ENCODE results near the gene ITGBL1. TPM values are rescaled to one million over a fixed set of nuclear protein-coding genes. Genes with fewer than 3 reads are reported as not detected.

Gene ITGBL1
- total RNA-seq, 4 donors from 2014 or later = 5.0 to 21.5 (median 8.8) TPM

- no peak for DNase-seq (ENCODE audit: low spot score in 2 of 2)
- intact Hi-C loops (cut with DNase I; ENCODE audit: low total_unique reads) = no loop called here
- WGBS, 2 donors = 28 to 31% methylated on average over 1 of the region's 1 CpG
- H3K4me3 ChIP-seq (ENCODE audit: low read depth, poor library complexity, severe bottlenecking) = no peak overlapping the region
- TF ChIP-seq POLR2A (IDR thresholded peaks at IDR 0.05) = no peak
- TF ChIP-seq CTCF (IDR thresholded peaks at IDR 0.05) = no peak
Observed at GRCh38 chr13:101727118-101727517, 274.6 kb downstream of the ITGBL1 start.

GRCh38 chr13:101728021-101728420 is 275.5 kb downstream of the ITGBL1 start:
- TF ChIP-seq POLR2A (IDR thresholded peaks at IDR 0.05) (no peak), CTCF (IDR thresholded peaks at IDR 0.05) (no peak)
- no peak for DNase-seq (ENCODE audit: low spot score in 2 of 2)
- intact Hi-C loops (cut with DNase I; ENCODE audit: low total_unique reads) = no loop called here
- no peak overlapping the region for H3K4me3 ChIP-seq (ENCODE audit: low read depth, poor library complexity, severe bottlenecking)

GRCh38 chr13:101728615-101729014 is 276.1 kb downstream of the ITGBL1 start:
- intact Hi-C loops (cut with DNase I; ENCODE audit: low total_unique reads) = no loop called here
- TF ChIP-seq CTCF (IDR thresholded peaks at IDR 0.05) (no peak), POLR2A (IDR thresholded peaks at IDR 0.05) (no peak)
- no peak for DNase-seq (ENCODE audit: low spot score in 2 of 2)
- WGBS, 2 donors = 68 to 70% methylated on average over 3 of the region's 3 CpGs
- H3K4me3 ChIP-seq (ENCODE audit: low read depth, poor library complexity, severe bottlenecking) = no peak overlapping the region

GRCh38 chr13:101730420-101731000 is 278.0 kb downstream of the ITGBL1 start:
- no peak for DNase-seq (ENCODE audit: low spot score in 2 of 2)
- intact Hi-C loops (cut with DNase I; ENCODE audit: low total_unique reads) = no loop called here
- TF ChIP-seq POLR2A (IDR thresholded peaks at IDR 0.05) (no peak), CTCF (IDR thresholded peaks at IDR 0.05) (no peak)
- 82 to 94% methylated on average over 3 of the region's 3 CpGs for WGBS, 2 donors
- no peak overlapping the region for H3K4me3 ChIP-seq (ENCODE audit: low read depth, poor library complexity, severe bottlenecking)

- H3K4me3 ChIP-seq (ENCODE audit: low read depth, poor library complexity, severe bottlenecking) = no peak overlapping the region
- DNase-seq (ENCODE audit: low spot score in 2 of 2) = no peak
- no peak for TF ChIP-seq POLR2A (IDR thresholded peaks at IDR 0.05)
- no peak for TF ChIP-seq CTCF (IDR thresholded peaks at IDR 0.05)
- WGBS, 2 donors = 57% methylated on average over 3 of the region's 3 CpGs
- intact Hi-C loops (cut with DNase I; ENCODE audit: low total_unique reads) = no loop called here
Observed at GRCh38 chr13:101736566-101736965, 284.1 kb downstream of the ITGBL1 start.

- no peak overlapping the region for H3K4me3 ChIP-seq (ENCODE audit: low read depth, poor library complexity, severe bottlenecking)
- WGBS, 2 donors = 76 to 89% methylated on average over 2 of the region's 2 CpGs
- TF ChIP-seq CTCF (IDR thresholded peaks at IDR 0.05) (no peak), POLR2A (IDR thresholded peaks at IDR 0.05) (no peak)
- no peak for DNase-seq (ENCODE audit: low spot score in 2 of 2)
- intact Hi-C loops (cut with DNase I; ENCODE audit: low total_unique reads) = no loop called here
Observed at GRCh38 chr13:101738336-101738735, 285.9 kb downstream of the ITGBL1 start.

All from lower leg skin (tissue), 4 donors.